NCI-H526 (cell line): Measurements from ENCODE around the gene INSYN1.

Experiments used
- DNase-seq, 2 experiments: peaks; one replicate each; lab custom pipeline; 2025; lab: John Stamatoyannopoulos, UW

The INSYN1 gene

GRCh38 chr15:73777741-73778140 lies 24.6 kb upstream of the INSYN1 start:
- no peak for DNase-seq

- no peak for DNase-seq
Observed at GRCh38 chr15:73773428-73773827, 20.3 kb upstream of the INSYN1 start.

GRCh38 chr15:73771385-73772045 lies 18.4 kb upstream of the INSYN1 start:
- no peak for DNase-seq

DNA sequence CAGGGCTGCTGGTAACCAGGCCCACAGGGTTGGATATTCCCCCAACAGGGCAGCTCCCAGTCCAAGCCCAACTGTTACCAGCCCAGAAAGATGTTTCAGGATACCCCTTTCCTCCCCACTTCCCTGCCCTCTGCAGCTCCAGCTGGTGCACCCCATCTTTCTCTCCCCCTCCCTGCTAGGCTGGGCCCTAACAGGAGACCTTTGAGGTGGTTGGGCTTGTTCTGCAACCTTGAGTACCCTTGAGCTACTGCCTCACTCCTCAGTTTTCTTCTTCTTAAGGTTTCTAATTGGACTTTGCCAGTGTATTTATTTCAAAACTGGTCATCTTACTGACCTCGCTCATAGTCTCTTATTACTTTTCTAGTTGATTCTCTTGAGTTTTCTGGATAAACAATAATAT lies 16.9 kb upstream of the INSYN1 start:
- no peak for DNase-seq

- DNase-seq: peak in 1 of 2 experiments; percentile 13
Observed at GRCh38 chr15:73767806-73768501, 14.8 kb upstream of the INSYN1 start.

DNA sequence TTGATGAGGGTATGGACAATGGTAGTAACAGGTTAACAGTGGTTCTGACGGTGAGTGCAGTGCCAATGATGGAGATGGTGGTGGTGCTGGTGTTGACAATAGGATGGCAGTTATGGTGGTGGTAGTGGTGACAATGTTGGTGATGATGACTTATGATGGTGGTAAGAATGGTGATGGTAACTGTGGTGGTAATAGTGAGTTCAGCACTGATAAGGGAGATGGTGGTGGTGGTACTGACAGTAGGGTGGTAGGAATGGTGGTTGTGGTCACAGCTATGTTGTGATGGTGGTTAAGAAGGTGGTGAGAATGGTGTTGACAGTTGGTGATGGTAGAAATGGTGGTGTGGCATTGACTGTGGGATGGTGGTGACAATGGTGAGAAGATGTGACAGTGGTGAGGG lies 13.4 kb upstream of the INSYN1 start:
- no peak for DNase-seq

DNA sequence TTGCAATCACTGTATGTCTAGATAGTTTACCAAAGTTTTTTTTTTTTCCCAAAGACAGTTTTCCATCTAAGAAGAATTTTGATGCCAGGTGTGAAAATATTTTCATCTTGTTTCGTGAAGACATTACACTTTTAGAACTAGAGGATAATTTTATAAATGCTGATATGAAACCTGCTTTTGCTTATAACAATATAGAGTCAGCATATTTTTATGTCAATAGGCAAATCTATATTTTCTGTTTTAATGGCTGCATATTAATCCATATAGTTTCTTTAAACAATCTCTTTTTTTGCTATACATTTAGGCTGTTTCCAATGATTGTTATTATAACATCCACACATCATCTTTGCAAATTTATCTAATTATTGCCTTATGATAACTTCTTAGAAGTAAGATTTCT lies 12.6 kb upstream of the INSYN1 start:
- DNase-seq: no peak

- DNase-seq: no peak
Observed at GRCh38 chr15:73763931-73764330, 10.8 kb upstream of the INSYN1 start.

GRCh38 chr15:73760330-73761329 lies 7.5 kb upstream of the INSYN1 start:
- no peak for DNase-seq

GRCh38 chr15:73758461-73758860 lies 5.3 kb upstream of the INSYN1 start:
- no peak for DNase-seq

DNA sequence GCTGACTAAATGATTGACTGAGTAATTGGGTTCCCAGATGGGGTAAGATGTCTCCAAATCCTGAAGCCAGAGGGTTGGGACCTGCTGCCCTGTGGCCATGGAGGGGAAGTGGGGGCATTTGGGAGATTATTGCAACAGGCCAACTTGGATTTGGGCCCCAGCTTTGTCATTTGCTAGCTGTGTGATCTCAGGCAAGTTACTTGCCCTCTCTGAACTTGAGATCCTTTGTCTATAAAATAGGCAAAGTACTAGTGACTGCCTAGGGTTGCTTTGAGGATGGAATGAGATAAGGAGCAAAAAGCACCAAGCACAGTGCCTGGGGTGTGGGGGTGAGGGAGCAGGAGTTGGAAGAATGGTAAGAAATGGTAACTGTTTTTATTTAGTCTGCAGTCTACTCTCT lies 4.4 kb upstream of the INSYN1 start:
- DNase-seq: no peak

- no peak for DNase-seq
Observed at GRCh38 chr15:73756947-73757513, 3.9 kb upstream of the INSYN1 start.

- DNase-seq: no peak
Observed at GRCh38 chr15:73756390-73756789, 3.2 kb upstream of the INSYN1 start.

DNA sequence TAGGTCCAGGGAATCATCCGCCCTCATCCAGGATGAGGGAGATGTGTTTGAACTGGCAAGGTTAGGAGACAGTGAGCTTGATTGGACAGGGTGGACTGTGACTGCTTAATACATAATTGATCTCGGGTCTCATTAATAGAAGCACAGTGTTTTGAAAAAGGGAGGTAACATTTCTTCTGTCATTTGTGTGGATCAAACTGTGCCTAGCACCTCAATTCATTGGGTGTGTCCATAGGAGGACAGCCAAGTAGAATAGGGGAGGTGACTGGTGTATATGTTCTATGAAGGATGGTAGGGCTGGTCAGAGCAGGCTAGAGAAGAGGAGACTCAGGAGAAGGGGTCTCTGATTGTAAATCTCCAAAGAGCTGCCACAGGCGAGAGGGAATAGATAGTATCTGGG lies 2.8 kb upstream of the INSYN1 start:
- no peak for DNase-seq

DNA sequence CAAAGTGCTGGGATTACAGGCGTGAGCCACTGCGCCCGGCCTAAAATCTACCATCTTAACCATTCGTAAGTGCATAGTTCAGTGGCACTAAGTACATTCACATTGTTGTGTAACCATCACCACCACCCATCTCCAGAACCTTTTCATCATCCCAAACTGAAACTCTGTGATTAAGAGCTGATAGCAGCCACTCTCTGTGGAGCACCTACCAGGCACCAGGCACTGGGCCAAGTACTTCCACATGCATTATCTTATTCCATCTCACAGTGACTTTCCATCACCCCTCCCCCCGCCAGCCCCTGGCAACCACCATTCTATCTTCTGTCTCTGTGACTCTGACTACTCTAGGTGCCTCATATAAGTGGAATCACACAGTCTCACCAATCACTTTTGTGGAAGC lies 2.3 kb upstream of the INSYN1 start:
- DNase-seq: no peak

GRCh38 chr15:73754461-73754860 lies 1.3 kb upstream of the INSYN1 start:
- no peak for DNase-seq

- peak in 1 of 2 experiments; percentile 65 for DNase-seq
Observed at GRCh38 chr15:73752806-73753193, 351 bp downstream of the INSYN1 start.

GRCh38 chr15:73751899-73752805 lies 999 bp downstream of the INSYN1 start:
- peak in 1 of 2 experiments; percentile 45 for DNase-seq

GRCh38 chr15:73751511-73751898 lies 1.6 kb downstream of the INSYN1 start:
- DNase-seq: no peak

DNA sequence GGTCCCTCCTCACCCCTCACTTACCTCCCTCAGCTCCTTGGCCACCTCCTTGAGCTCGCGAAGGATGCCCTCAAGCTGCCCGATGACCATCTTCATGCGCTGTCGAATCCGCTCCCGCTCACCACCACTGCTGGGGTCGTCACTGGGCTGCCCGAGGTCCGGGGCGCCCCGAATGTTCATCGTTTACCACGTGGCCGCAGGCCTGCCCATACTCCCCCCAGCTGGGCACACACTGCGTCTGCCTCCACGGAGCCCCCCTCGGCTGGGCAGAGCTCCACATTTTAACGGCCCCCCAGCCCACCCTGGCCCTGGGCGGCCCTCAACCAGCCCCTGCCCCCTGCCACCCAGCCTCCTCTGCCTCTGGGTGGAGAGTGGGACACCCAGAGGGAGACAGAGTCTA lies 2.2 kb downstream of the INSYN1 start:
- no peak for DNase-seq

- DNase-seq: no peak
Observed at GRCh38 chr15:73750438-73750837, 2.7 kb downstream of the INSYN1 start.
